Erythroblast (primary cell): ENCODE measurements around the gene ANO6.

ENCODE experiments used
- GATA1 ChIP-seq: IDR thresholded peaks from 2 replicates; pipeline ENCODE4 v1.6.1; 2011; ENCODE audit warnings: low read depth, mild to moderate bottlenecking, control low read depth, low read length, moderate library complexity
- POLR2A ChIP-seq: IDR thresholded peaks from 2 replicates; pipeline ENCODE4 v1.6.1; 2011; ENCODE audit warnings: mild to moderate bottlenecking, low read length

GRCh38 chr12:45200491-45201043 is 15.3 kb upstream of the ANO6 start:
- no peak for TF ChIP-seq POLR2A
- no peak for TF ChIP-seq GATA1
